ENCODE results near the gene GJD2. TPM values are rescaled to one million over a fixed set of nuclear protein-coding genes. Genes with fewer than 3 reads are reported as not detected.

GJD2 gene
- total RNA-seq (2014; rRNA removed; shearing (Covaris generic)), result not detected in 2 replicates
- polyA plus RNA-seq (2015; cell fraction: cytosol; rRNA removed), result not detected in 2 replicates
- not detected in 2 replicates for polyA plus RNA-seq (2015; cell fraction: nucleus; rRNA removed)

GRCh38 chr15:34754674-34755418 lies at the start of gene GJD2:
TSS of gene GJD2 (minus strand) at chr15:34754998. CDS start at chr15:34754488, 510 bp downstream.
- no peak for DNase-seq (ENCODE audit: low read depth)

GRCh38 chr15:34804113-34804512 lies 49.3 kb upstream of the GJD2 start:
- DNase-seq (ENCODE audit: low read depth), result no peak

DNA sequence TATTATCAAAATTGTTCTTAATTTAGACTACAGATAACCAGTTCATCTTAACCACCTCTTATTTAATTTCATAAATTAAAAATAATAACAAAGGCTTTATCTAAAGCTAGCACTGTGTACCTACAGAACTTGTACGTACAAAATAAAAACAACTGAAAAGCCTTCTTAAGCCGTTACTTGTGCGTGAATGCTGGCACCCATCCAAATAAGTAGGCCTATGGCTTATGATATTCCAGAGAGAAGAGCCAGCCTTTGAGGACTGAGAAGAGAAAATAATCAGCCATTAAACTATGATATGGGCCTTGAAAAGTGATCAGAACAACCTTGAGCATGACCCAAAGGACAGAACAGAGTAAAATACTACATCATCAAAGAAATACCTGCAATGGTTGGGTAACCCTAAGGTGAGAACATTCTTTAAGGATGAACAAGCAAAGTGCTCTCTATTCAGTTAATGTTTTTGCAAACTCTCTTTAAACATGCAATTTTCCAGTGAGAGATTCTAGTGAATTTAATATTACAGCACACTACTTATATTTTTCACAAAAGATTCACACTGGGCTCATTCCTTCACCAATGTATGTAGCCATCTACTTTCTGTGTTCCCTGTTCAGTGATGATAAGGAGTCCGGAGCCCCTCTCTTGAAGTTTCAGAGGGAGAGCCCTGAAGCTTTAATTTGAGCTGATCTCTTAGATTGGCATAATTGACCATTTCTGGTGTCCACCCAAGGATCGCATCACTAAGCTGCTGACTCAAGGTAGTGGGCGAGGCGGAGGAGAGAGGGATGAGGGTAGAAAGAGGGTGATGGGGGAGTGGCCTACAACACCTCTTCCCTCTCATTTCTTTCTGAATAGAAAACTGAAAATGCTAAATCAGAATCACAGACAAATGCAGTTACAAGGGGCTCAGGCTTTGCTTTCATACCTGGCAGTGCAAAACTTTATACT lies 48.3 kb upstream of the GJD2 start:
- no peak for DNase-seq (ENCODE audit: low read depth)

- no peak for DNase-seq (ENCODE audit: low read depth)
Observed at GRCh38 chr15:34802371-34802770, 47.6 kb upstream of the GJD2 start.

DNA sequence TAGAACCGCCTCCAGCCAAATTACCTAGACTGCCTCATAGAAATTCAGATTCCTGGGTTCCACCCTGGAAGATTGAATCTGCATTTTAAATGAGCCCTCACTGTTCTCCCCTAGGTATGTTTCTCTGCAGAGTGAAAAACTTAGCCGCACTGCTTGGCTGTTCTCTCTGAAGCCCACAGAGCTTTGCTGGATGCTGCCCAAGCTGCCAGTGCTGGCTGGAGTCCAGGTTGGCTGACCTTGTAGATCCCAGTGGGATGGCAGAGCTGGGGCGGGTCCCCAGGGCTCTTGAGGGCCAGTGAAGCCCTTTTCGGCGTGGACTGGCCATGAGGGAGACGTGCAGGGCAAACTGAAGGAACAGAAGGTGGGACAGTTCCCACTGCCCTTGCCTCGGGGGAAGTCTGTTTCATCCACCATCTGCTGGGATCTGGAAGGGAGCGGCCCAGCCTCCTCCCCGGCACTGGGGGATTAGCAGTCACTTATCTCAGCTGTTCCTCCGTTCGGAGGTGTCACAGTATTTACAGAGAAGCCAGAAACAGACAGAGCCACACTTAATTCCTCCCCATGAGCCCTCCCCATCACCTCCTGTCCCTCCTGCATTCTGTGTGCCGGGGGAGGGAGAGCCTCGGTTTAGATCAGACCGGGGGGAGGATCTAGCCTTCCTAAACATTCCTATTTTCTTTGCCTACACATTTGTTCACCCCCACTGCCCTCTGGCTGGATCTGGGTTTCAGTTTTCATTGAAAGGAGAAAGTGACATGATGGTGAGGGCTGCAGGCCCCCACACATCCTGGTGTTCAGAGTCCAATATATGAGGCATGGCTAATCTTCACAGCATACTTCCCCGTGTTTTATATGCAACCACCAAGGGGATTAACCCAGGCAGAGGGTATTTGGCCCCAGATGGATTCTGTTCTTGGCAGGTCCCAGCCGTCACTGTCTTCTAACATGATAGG lies 44.6 kb upstream of the GJD2 start:
- DNase-seq (ENCODE audit: low read depth), result peak; percentile 5

DNA sequence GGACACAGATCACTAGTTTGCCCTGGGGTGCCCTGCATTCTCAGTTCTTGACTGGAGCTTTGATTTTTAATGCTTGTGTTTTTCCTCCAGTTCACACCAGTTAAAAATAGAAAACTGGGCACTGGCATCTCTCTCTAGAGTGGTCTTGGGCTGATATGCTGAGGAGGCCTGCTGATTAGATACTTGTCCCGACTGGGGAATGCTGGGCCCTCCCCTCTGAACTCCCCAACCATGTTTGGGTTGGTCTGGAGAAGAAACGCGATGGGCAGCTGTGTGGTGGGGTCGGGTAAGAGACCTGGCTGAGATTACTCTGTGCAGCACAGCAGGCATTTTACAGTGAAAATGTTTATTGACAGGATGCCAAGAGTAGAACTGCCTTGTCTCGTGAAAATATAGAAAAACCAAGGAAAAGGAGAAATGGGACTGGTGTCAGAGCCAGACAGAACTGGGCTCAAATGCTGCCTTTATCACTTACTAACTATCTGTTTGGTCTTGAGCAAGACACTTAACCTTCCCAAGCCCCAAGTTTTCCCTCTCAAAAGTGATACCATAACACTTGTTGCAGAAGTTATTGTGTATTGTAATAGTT lies 42.1 kb upstream of the GJD2 start:
- no peak for DNase-seq (ENCODE audit: low read depth)

- peak; percentile 52 for DNase-seq (ENCODE audit: low read depth)
Observed at GRCh38 chr15:34795267-34796081, 40.7 kb upstream of the GJD2 start, which contains the start of gene ACTC1. TSS of gene ACTC1 (minus strand) at chr15:34795549. CDS start at chr15:34794808, 741 bp downstream.

DNA sequence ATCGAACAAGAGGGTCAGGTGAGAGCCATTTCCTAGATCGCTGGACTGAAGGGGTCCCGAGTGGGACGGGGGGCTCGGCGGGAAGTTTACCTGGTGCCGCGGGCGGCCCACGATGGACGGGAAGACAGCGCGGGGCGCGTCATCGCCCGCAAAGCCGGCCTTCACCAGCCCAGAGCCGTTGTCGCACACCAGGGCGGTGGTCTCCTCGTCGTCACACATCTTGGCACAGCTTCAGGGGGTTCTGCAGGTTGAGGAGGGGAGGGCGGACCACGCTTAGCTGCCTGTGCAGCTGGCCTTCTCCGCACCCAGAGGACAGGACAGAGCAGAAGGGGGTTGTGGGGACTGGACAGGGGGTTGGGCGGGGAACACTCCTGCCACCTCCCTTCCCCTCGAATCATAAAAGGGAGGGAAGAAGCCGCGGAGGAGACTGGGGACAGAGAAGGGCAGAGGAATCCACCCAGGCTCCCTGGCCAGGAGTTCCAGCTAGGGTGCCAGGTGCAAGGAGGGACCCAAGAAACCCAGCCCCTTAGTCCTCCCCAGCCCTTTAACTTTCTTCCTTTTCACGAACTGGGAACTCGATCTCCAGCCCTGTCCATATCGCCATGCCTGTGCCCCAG lies 39.9 kb upstream of the GJD2 start:
- DNase-seq (ENCODE audit: low read depth), result no peak

GRCh38 chr15:34793901-34794300 lies 39.1 kb upstream of the GJD2 start:
- DNase-seq (ENCODE audit: low read depth), result no peak

- no peak for DNase-seq (ENCODE audit: low read depth)
Observed at GRCh38 chr15:34793071-34793470, 38.3 kb upstream of the GJD2 start.

DNA sequence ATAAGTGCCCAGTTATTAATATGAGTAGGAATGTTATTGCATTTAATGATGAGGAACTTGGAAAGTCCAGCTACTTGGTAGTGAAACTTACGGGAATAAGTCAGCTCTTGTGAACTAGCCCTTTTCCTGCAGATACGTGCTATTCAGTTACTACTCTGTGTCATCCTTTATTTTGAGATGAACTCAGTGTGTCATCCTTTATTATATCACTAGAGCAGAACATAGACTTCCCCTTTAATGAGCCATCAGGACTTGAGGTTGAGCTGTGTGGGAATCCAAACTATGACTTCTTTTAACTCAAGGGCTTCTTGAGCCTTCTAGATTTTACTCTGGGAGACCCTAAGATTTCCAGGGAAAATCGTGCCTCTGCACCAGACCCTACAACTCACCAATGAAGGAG lies 36.9 kb upstream of the GJD2 start:
- peak; percentile 23 for DNase-seq (ENCODE audit: low read depth)

DNA sequence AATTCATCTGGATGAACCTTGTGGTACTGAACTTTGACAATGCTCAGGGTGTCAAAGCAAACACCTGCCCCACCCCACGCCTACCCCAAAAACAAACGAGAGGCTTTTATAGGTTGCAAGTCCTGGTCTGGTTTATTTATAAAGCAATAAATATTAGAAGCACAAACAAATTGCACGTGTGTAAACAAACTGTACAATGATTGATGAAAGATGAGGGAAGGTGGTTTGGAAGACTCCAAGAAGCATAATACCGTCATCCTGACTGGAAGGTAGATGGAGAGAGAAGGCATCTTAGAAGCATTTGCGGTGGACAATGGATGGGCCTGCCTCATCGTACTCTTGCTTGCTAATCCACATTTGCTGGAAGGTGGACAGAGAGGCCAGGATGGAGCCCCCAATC lies 35.3 kb upstream of the GJD2 start:
- no peak for DNase-seq (ENCODE audit: low read depth)

- no peak for DNase-seq (ENCODE audit: low read depth)
Observed at GRCh38 chr15:34789326-34789725, 34.5 kb upstream of the GJD2 start.

DNA sequence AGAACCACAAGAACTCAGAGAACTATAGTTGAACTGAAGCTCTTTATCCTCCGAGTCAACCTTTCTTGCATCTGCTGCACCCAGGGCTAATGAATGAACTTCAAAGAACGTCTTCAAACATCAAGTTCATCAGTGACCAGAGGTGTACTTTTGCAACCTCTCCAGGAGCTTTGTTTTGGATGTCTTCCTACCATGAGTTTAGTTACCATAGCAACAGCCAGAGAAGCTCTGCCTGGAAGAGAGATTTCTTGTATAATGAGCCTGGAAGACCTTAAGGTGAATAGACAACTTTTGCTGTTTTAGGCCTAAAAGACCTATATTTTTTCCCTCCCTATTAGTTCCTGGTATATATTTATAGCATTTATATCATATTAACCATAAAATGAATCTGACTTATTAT lies 31.4 kb upstream of the GJD2 start:
- DNase-seq (ENCODE audit: low read depth), result no peak

DNA sequence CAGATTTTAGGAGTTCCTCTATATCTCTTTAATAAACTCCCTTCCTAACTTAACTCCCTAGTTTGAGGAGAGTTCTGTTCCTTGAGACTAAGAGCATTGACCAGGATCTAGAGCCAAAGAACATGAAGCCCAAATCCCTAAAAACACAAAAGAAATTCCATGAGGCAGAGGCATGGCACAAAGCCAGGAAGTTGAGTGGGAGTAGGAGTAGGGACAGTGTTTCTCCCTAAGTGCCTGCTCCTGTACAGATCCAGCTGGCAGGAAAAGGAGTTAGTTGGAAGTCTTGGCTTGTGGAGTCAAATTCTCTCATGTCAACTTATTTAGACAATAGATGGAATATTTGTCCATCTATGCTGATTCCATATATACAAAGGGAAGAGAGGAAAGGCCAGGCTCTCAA lies 29.2 kb upstream of the GJD2 start:
- no peak for DNase-seq (ENCODE audit: low read depth)

DNA sequence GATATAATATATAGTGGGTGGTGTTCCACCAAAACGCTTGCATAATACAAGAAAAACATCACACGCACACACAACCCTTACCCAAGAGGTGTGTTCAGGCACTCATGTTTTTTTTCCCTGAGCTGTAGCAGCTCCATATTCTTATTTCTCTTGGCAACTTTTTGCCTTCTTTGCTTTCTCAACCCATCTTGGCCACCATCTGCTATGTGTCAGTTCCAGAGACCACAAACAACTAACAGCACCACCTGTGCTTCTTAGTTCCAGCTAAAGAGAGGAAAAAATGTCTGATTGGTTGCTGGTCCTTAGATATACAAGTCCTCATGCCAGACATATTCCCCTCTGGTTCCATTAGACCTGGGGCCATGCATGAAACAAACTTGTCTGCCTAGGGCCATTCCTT lies 28.6 kb upstream of the GJD2 start:
- DNase-seq (ENCODE audit: low read depth), result no peak

GRCh38 chr15:34782901-34783300 lies 28.1 kb upstream of the GJD2 start:
- DNase-seq (ENCODE audit: low read depth), result no peak

DNA sequence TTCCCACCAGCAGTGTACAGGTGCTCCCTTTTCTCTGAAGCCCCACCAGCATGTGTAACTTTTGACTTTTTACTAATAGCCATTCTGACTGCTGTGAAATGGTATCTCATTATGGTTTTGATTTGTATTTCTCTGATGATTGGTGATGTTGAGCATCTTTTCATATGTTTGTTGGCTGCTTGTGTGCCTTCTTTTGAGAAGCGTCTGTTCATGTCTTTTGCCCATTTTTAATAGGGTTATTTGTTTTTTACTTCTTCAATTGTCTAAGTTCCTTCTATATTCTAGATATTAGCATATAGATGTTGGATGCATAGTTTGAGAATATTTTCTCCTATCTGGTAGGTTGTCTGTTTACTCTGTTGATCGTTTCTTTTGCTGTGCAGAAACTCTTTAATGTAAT lies 25.9 kb upstream of the GJD2 start:
- no peak for DNase-seq (ENCODE audit: low read depth)

DNA sequence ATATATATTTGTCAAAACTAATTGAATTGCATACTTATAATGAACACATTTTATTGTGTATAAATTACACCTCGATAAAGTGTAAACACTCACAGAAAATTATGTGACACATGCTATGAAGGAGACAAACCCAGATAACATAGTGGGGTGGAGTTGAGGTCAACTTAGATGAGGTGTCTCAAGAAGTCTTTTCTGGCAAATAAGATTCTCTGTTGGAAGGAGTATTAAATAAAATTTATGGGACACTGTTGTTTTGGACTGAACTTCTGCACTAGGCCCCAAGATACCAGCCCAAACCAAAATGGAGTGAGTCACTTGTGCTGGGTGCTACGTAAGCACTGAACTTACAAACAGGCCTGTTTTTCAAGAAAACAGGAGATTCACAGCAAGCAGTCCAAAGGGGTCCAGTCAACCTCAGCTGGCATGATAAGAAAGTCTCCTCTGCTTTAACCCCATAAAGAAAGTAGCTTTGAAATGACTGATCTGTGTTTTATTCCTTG lies 21.9 kb upstream of the GJD2 start:
- no peak for DNase-seq (ENCODE audit: low read depth)

Measured in HT1080 (cell line).